ENCODE data around the gene WDR82. TPM values are rescaled to one million over a fixed set of nuclear protein-coding genes. Genes with fewer than 3 reads are reported as not detected.

WDR82 gene
- total and polyA plus RNA-seq, 10 of the 15 experiments (the other 5 are each of a cell fraction or from before 2014, with no cell fraction given): 10.1 to 82.4 (median 48.7) TPM

DNA sequence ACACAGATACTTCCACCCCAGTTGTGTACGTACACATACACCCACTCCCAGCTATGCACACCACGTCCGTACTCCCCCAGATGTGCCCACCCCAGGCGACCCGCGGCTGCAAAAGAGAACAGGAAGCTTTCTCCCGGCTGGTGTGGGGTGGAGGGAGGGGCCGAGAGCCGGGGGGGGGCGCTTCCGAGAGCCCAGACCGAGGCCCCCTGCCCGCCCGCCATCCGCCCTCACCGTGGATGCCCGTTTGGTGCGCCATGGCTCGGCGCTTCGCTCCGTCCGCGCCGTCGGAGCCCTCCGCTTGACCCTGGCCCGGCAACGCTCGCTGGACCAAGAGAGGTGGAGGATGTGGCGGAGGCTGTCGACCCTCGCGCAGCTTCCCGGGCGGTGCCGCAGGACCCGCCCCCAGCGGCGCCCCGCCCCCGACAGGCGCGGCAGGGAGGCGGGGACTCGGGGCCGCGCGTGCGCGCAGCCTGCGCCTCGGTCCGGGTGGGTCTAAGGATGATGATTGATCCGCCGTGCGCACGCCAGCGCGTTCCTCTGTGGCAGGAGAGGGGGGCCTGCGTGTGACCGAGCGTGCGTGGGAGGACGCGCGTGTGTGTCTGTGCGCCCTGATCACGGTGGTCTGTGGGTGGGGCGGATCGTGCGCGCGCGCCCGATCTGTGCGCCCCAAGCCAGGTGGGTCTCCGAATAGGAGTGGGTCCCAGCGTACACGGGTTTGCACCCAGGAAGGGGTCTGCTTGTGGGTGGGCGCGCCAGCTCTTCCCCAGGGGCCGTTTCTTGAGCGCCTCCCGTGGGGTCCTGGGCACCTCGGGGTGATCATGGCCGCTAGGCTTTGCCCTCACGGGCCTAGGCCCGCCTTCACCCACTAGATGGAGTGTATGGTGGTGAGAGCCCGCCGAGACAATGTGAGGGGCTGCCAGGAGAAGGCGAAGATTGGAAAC is 39.4 kb downstream of the WDR82 start, which contains the start of gene TWF2 (continued):
- TF ChIP-seq, protein P1, sequence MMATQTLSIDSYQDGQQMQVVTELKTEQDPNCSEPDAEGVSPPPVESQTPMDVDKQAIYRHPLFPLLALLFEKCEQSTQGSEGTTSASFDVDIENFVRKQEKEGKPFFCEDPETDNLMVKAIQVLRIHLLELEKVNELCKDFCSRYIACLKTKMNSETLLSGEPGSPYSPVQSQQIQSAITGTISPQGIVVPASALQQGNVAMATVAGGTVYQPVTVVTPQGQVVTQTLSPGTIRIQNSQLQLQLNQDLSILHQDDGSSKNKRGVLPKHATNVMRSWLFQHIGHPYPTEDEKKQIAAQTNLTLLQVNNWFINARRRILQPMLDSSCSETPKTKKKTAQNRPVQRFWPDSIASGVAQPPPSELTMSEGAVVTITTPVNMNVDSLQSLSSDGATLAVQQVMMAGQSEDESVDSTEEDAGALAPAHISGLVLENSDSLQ (IDR thresholded peaks at IDR 0.05): peak; percentile 84
- peak; percentile 31 for TF ChIP-seq KLF5 (IDR thresholded peaks at IDR 0.05; ENCODE audit: partially characterized antibody)
- TF ChIP-seq BCL11A (IDR thresholded peaks at IDR 0.05; ENCODE audit: low read depth, low read length): no peak
- no peak for TF ChIP-seq KDM1A (IDR thresholded peaks at IDR 0.05; ENCODE audit: borderline replicate concordance)
- TF ChIP-seq SMAD1 (IDR thresholded peaks at IDR 0.05; ENCODE audit: low read depth, partially characterized antibody): no peak
- peak; percentile 83; the same call in 1 of the 2 replicates for TF ChIP-seq POLR2AphosphoS5 (IDR thresholded peaks at IDR 0.05; ENCODE audit: low read length)
- peak; percentile 74; the same call in 1 of the 2 replicates for TF ChIP-seq DPF2 (IDR thresholded peaks at IDR 0.05)
- TF ChIP-seq, protein P2, sequence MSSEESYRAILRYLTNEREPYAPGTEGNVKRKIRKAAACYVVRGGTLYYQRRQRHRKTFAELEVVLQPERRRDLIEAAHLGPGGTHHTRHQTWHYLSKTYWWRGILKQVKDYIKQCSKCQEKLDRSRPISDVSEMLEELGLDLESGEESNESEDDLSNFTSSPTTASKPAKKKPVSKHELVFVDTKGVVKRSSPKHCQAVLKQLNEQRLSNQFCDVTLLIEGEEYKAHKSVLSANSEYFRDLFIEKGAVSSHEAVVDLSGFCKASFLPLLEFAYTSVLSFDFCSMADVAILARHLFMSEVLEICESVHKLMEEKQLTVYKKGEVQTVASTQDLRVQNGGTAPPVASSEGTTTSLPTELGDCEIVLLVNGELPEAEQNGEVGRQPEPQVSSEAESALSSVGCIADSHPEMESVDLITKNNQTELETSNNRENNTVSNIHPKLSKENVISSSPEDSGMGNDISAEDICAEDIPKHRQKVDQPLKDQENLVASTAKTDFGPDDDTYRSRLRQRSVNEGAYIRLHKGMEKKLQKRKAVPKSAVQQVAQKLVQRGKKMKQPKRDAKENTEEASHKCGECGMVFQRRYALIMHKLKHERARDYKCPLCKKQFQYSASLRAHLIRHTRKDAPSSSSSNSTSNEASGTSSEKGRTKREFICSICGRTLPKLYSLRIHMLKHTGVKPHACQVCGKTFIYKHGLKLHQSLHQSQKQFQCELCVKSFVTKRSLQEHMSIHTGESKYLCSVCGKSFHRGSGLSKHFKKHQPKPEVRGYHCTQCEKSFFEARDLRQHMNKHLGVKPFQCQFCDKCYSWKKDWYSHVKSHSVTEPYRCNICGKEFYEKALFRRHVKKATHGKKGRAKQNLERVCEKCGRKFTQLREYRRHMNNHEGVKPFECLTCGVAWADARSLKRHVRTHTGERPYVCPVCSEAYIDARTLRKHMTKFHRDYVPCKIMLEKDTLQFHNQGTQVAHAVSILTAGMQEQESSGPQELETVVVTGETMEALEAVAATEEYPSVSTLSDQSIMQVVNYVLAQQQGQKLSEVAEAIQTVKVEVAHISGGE (CRISPR knock-in tag; IDR thresholded peaks at IDR 0.05): no peak
- no peak for TF ChIP-seq ZBED1 (IDR thresholded peaks at IDR 0.05; ENCODE audit: borderline replicate concordance)
- TF ChIP-seq NRF1 (conservative IDR thresholded peaks at IDR 0.05; ENCODE audit: low read depth, low read length): peak; percentile 78
- TF ChIP-seq, protein P3, sequence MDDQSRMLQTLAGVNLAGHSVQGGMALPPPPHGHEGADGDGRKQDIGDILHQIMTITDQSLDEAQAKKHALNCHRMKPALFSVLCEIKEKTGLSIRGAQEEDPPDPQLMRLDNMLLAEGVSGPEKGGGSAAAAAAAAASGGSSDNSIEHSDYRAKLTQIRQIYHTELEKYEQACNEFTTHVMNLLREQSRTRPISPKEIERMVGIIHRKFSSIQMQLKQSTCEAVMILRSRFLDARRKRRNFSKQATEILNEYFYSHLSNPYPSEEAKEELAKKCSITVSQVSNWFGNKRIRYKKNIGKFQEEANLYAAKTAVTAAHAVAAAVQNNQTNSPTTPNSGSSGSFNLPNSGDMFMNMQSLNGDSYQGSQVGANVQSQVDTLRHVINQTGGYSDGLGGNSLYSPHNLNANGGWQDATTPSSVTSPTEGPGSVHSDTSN (IDR thresholded peaks at IDR 0.05; ENCODE audit: insufficient replicate concordance, low read depth, low read length): peak; percentile 72
- TF ChIP-seq NBN (IDR thresholded peaks at IDR 0.05): no peak; the same call in 1 of the 2 replicates
- TF ChIP-seq CBX5 (IDR thresholded peaks at IDR 0.05; ENCODE audit: low read depth): no peak
- TF ChIP-seq SUZ12 (IDR thresholded peaks at IDR 0.05; ENCODE audit: unreplicated experiment): no peak
